NCI-H2081 (cell line): ENCODE data around the gene CHAC2.
A peak's percentile ranks its signal among the peaks of the same experiment; 100 is the strongest.
"Not testable (repeated sequence)": the region's sequence is repeated elsewhere in the genome, so short reads cannot be mapped to it uniquely, and the experiment has no call there.

Experiments
- DNase-seq, 2 experiments: peaks; one replicate each; lab custom pipeline; 2025; lab: John Stamatoyannopoulos, UW

CHAC2 gene

GRCh38 chr2:53778536-53779162 is 11.0 kb downstream of the CHAC2 start:
- DNase-seq = no peak

DNA sequence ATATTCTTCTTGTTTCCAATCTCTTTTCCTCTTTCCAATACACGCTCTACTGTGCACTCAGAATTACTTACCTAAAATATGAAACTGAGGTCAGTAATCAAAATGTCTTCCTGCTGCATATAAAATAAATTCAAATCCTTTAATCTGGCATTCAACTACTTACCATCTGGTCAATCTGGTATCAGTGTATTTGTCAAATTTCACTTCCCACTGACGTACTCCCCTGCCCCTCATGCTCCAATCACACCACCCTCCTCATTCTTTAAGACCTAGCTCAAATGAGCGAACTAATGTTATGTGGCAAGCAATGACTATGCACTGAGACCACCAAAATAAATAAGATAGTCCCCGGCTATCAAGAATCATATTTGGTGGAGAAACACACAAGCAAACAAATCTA is 12.5 kb downstream of the CHAC2 start:
- DNase-seq = no peak

DNA sequence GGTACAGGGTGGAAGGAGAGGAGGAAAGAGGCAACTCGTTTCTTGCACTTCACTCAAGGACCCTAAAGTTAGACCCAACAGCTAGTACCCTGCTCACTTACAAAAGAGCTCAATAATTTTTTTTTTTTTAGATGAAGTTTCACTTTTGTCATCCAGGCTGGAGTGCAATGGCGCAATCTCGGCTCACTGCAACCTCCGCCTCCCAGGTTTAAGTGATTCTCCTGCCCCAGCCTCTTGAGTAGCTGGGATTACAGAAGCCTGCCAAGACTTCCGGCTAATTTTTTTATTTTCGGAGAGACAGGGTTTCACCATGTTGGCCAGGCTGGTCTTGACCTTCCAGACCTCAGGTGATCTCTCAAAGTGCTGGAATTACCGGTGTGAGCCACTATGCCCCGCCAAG is 15.1 kb downstream of the CHAC2 start:
- no peak for DNase-seq

DNA sequence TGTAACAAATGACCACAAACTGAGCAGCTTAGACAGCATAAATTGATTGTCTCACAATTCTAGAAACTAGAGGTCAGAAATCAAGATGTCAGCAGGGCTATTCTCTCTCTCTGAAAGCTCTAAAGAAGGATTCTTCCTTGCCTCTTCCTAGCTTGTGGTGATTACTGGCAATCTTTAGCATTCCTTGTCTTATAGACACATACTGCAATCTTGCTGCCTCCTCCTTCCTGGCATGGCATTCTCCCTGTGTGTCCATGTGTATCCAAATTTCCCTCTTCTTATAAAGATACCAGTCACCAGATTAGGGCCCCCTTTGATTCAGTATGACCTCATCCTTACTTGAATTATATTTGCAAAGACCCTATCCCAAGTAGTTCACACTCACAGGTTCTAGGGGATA is 16.8 kb downstream of the CHAC2 start:
- DNase-seq = no peak

DNA sequence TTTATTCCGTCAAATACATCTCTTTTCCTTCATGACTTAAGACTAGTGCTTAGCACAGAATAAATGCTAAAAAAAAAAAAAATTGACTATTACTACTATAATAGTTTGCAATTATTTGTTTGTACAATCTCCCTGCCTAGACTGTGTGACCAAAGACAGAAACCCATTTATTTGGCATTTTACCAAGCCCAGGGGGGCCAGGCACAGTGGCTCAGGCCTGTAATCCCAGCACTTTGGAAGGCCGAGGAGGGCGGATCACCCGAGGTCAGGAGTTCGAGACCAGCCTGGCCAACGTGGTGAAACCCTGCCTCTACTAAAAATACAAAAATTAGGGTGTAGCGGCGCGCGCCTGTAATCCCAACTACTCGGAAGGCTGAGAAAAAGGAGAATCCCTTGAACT is 17.8 kb downstream of the CHAC2 start:
- no peak for DNase-seq

- DNase-seq = no peak
Measured at GRCh38 chr2:53786352-53786704, 18.7 kb downstream of the CHAC2 start.

GRCh38 chr2:53786705-53787613 is 19.4 kb downstream of the CHAC2 start, which contains the start of the genes ASB3 and ERLEC1:
Gene ASB3 (minus strand): TSS chr2:53786953. CDS start chr2:53765572, 21,381 bp downstream.
Gene ERLEC1 (plus strand): TSS chr2:53787044. CDS start chr2:53787211, 167 bp downstream.
- peak; percentile 92 to 93 for DNase-seq

GRCh38 chr2:53787614-53788289 is 20.1 kb downstream of the CHAC2 start:
- DNase-seq = no peak

GRCh38 chr2:53793261-53793660 is 25.7 kb downstream of the CHAC2 start:
- no peak for DNase-seq

DNA sequence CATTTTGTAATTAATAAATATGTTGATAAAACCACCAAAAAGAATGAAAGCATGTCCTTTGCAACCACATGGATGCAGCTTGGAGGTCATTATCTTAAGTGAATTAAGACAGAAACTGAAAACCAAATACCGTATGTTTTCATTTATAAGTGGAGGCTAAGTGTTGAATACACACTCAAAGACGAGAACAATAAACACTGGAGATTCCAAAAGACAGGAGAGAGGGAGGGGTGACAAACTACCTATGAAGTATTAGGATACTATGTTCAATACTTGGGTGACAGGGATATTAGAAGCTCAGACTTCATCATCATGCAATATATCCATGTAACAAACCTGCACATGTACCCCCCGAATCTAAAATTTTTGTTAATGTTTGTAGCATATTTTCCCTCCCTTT is 26.2 kb downstream of the CHAC2 start:
- DNase-seq = no peak

GRCh38 chr2:53801547-53801946 is 33.9 kb downstream of the CHAC2 start:
- DNase-seq = no peak

DNA sequence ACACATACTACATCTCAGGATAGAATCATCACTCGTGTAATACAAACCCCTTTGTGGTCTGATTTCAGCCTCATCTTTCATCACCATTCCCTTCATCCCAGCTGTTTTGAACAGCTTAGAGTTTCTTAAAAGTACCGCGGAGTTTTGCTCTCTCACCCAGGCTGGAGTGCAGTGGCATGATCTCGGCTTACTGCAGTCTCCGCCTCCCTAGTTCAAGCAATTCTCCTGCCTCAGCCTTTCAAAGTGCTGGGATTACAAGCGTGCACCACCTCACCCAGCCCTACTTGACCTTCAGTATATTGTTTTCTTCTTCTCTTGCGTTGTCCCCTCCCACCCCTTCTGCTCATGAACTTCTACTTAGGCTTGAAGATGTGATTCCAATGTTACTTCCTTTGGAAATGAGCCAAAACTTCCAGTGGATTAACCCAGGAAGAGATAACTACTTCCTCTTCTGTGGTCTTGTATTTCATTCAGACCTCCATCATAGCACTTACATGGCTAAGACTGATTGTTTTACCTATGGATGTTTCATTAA is 35.1 kb downstream of the CHAC2 start:
- no peak for DNase-seq

DNA sequence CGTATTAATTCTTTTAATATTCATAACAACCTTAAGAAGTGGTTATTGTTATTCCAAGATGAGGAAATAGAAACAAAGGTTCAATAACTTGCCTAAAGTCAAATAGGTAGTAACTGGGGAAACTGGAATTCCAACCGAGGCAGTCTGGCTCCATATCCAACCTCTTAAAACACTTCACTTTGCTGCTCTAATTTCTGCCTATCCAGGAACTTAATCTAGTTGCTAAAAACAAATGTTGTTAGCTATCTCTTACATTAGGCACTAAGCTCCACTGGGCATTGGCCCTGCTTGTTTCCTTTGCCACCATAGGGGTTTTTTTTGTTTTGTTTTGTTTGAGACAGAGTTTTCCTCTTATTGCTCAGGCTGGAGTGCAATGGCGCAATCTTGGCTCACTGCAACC is 44.0 kb downstream of the CHAC2 start:
- DNase-seq = no peak

DNA sequence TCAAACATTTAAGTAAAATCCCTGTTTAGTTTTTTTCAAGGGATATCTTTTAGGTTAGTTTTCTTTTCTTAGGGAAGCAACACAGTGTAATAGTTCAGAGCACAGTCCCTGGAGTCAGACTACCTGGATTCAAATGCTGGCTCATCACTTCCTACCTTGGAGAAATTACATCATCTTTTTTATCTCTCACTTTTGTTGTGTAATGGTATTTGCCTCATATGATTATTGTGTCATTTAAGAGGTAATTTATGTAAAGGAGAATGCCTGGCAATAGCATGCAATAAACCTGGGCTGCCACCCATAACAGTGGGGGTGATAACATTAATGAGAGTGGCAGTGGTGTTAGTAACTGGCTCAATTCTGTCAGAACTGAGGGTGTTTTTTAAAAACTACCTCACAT is 45.5 kb downstream of the CHAC2 start:
- DNase-seq = no peak

DNA sequence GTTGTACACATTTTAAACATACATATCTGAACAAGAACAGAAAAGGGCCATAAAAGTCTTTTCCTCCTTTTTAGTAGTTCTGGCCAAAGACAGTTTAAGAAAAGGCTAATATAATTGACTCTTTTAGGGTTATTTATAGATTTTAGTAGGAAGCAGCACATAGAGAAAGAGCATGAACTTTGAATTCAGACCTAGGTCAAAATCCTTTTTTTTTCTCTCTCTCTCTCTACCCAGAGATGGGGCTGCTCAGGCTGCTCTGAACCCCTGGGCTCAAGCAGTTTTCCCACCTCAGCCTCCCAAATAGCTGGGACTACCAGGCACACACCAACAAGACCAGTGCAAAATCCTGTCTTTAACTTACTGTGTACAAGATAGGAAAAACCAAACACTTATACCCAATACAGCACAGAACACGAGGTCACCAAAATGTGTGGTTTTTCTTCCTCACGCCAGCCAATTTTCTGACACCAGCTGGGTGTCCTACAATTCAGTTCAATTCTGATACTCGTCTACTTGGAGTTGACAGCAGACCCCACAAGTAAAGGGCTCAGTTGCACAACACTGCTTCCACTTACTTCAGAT is 51.3 kb downstream of the CHAC2 start:
- DNase-seq = no peak

DNA sequence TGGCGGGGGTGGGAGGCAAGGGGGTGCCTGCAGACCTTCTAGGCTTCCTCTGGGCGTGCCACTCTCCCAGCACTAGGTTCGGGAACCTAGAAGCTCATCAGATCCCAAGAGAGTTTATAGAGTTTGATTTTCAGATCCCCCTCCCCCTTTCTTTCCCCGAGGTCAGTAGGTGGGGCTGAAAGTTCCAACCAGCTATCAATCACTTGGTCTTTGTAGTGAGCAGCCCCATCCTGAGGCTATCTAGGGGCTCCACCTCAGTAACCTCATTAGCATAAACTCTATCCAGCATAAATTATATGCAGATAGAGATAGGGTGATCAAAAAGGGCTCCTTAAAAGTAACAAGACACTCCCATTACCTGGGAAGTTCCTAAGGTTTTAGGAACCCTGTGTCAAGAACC is 52.0 kb downstream of the CHAC2 start:
- DNase-seq = no peak

DNA sequence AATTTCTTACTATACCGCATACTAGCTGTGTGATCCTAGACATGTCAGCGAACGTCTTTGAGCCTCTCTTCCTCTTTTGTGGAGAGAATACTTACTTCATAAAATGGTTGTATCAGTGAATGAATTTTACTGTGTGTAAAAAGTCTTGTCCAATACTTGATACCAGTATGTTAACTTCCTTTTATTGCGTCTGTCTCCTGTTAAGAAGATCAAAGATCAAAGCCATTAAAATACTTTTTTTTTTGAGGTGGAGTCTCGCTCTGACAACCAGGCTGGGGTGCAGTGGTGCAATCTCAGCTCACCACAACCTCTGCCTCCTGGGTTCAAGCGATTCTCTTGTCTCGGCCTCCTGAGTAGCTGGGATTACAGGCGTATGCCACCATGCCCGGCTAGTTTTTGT is 52.4 kb downstream of the CHAC2 start:
- DNase-seq = no peak

DNA sequence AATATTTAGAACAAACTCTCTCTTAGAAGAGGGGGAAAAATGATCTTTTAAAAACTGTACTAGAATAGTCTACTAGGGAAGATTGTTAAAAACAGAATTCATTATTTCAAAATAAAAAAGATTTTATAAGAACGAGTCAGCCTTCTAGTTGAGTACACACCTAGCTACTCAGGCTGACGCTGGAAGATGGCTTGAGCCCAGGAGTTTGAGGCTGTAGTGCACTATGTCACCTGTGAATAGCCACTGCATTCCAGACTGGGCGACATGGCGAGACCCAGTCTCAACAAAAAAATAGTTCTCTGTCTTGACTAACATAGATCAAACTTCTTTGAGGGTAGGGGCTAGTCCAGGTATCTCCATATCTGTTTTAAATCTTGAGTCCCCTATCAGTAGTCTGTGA is 53.1 kb downstream of the CHAC2 start:
- no peak for DNase-seq

- no peak for DNase-seq
Measured at GRCh38 chr2:53821810-53822209, 54.2 kb downstream of the CHAC2 start.

- DNase-seq = not testable (repeated sequence)
Measured at GRCh38 chr2:53823639-53824038, 56.0 kb downstream of the CHAC2 start.
